PFSK-1 (cell line): ENCODE measurements around the gene USP24.

ENCODE experiments used
- FOXP2 ChIP-seq: optimal IDR thresholded peaks from 2 replicates; pipeline ENCODE3; 2011; ENCODE audit warnings: borderline replicate concordance, control low read depth, inconsistent platforms; ENCODE audit not compliant: insufficient read depth; ENCODE audit errors: extremely low read length, extremely low read depth
- POLR2AphosphoS5 ChIP-seq: IDR thresholded peaks from 2 replicates; pipeline ENCODE4 v1.6.1; 2012; ENCODE audit warnings: low read depth, mild to moderate bottlenecking, control low read depth, low read length, moderate library complexity
- SIN3A ChIP-seq: IDR thresholded peaks from 2 replicates; pipeline ENCODE4 v1.6.1; 2012; ENCODE audit warnings: mild to moderate bottlenecking, low read length, moderate library complexity, borderline replicate concordance; ENCODE audit not compliant: insufficient read depth
- TAF1 ChIP-seq: IDR thresholded peaks from 2 replicates; pipeline ENCODE4 v1.6.1; 2012; ENCODE audit warnings: low read length, control low read depth, borderline replicate concordance; ENCODE audit not compliant: insufficient read depth
- TF ChIP-seq, protein P1 (sequence below), 2 experiments: IDR thresholded peaks; 2 replicates each; pipeline versions ENCODE4 v1.6.1 to v1.8.0; 2011 to 2012; ENCODE audit warnings: low read depth in 2 of 2, low read length in 2 of 2, control low read depth in 1 of 2, inconsistent platforms in 1 of 2, mild to moderate bottlenecking in 1 of 2, moderate library complexity in 1 of 2; ENCODE audit not compliant: insufficient read depth in 1 of 2

Gene USP24

DNA sequence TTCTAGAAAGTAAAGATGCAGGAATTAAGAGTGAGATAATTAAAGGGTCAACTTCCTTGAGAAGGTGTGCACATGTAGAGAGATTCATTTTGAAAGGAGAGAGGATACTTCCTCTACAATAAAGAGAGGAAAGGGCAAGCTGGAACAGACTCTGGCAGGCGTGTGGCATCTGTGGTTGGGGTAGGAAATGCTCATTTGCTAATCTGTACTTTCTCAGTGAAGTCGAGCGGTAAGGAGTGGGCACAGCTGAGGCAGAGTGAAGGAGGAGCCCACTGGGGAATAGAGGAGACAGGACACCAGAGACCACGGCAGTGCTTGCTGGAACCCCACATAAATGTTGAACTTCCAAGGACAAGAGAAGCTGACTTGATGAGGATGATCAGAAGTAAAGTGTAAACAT is 126.8 kb downstream of the USP24 start:
- TF ChIP-seq FOXP2 = no peak
- TF ChIP-seq, protein P1, sequence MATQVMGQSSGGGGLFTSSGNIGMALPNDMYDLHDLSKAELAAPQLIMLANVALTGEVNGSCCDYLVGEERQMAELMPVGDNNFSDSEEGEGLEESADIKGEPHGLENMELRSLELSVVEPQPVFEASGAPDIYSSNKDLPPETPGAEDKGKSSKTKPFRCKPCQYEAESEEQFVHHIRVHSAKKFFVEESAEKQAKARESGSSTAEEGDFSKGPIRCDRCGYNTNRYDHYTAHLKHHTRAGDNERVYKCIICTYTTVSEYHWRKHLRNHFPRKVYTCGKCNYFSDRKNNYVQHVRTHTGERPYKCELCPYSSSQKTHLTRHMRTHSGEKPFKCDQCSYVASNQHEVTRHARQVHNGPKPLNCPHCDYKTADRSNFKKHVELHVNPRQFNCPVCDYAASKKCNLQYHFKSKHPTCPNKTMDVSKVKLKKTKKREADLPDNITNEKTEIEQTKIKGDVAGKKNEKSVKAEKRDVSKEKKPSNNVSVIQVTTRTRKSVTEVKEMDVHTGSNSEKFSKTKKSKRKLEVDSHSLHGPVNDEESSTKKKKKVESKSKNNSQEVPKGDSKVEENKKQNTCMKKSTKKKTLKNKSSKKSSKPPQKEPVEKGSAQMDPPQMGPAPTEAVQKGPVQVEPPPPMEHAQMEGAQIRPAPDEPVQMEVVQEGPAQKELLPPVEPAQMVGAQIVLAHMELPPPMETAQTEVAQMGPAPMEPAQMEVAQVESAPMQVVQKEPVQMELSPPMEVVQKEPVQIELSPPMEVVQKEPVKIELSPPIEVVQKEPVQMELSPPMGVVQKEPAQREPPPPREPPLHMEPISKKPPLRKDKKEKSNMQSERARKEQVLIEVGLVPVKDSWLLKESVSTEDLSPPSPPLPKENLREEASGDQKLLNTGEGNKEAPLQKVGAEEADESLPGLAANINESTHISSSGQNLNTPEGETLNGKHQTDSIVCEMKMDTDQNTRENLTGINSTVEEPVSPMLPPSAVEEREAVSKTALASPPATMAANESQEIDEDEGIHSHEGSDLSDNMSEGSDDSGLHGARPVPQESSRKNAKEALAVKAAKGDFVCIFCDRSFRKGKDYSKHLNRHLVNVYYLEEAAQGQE (IDR thresholded peaks at IDR 0.05; ENCODE audit: insufficient read depth in 1 of 2, low read depth in 2 of 2, low read length in 2 of 2) = no peak
- TF ChIP-seq SIN3A = no peak
- TF ChIP-seq POLR2AphosphoS5 = no peak
- TF ChIP-seq TAF1 = no peak

DNA sequence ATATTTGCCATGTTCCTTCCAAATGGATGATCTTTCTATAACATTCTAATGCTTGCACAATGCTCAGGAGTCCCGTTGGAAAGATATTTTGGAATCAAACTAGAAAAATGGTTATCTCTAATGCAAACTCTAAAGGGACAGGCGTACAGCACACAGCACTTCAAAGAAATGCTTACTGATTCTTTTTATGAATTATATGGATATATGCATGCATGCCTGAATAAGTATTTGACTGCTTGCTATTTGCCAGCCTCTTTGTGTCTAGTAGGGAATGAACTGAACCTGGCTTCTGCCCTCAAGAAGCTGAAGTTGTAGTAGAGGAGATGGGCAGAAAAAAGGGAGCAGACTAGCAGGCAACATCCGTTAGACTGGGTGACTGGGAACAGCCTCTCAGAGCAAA is 127.7 kb downstream of the USP24 start:
- TF ChIP-seq FOXP2 = no peak
- no peak for TF ChIP-seq TAF1
- TF ChIP-seq, protein P1 (IDR thresholded peaks at IDR 0.05; ENCODE audit: insufficient read depth in 1 of 2, low read depth in 2 of 2, low read length in 2 of 2) = no peak
- TF ChIP-seq POLR2AphosphoS5 = no peak
- TF ChIP-seq SIN3A = no peak

DNA sequence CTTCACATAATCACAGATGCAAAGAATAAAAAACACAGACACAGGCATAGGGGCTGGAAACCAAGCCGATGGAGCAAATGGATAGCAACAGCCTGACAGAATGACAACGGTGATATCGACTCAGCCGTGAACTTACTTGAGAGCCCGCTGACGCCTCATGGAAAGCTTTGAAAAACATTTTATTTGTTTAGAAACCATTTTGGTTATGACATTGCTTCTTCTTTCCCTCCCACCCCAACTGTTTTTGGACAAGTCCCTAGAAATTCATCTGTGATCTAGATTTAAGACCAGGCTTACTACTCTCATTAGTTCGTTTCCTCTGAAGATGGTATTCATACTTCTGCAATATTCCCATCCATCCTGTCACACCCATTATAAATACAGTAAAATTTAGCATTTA is 130.9 kb downstream of the USP24 start:
- TF ChIP-seq TAF1 = no peak
- TF ChIP-seq FOXP2 = no peak
- TF ChIP-seq, protein P1 (IDR thresholded peaks at IDR 0.05; ENCODE audit: insufficient read depth in 1 of 2, low read depth in 2 of 2, low read length in 2 of 2) = no peak
- TF ChIP-seq SIN3A = no peak
- TF ChIP-seq POLR2AphosphoS5 = no peak

DNA sequence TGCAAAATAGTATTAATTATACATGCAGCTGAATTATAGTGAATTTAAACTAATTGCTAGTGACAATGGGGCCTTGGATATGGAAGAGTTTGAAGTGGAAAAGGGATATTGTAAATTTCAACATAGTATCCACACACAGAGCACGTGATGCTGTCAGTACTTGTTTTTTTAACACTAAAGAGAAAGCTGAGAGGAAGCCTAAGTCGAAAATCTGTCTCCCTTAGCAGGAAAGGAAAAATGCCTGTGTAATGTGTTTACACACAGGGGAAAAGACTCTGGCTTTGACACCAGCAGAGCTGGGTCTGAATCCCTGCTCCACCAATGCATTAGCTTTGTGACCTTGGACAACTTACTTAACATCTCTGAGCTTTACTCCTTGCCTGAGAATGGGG is 133.3 kb downstream of the USP24 start:
- no peak for TF ChIP-seq POLR2AphosphoS5
- TF ChIP-seq, protein P1 (IDR thresholded peaks at IDR 0.05; ENCODE audit: insufficient read depth in 1 of 2, low read depth in 2 of 2, low read length in 2 of 2) = no peak
- TF ChIP-seq SIN3A = no peak
- TF ChIP-seq FOXP2 = no peak
- no peak for TF ChIP-seq TAF1

DNA sequence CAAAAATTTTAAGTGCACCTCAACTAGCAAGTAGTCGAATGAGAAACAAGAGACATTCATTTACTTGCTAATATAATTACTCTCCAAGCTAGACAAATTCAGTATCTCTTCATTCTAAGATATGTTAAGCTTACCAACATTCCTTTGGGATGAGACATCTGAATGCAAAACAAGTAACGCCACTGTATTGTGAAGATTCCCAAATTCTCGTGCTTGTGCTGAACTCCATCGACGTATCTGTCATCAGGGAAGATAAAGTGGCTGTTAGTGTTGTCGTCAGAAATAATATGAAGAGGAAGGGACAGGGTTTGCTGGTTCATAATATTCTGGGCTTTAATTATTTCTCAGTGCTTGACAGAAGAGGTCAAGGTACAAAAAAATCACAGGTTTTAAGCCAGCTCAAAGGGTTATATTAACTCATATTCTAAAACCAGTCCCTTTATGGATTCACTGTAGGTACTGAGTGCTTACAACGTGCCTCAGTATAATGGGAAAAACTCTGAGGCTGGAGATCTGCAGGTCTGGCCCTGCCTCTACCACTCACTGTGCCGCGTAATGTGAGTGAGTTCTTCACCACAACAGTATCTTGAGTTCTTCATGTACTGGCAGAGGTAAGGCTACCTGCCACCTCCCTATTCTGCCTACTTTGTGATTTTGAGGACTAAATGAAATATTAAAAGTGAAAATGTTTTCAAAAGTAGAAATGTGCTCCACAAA is 133.8 kb downstream of the USP24 start:
- TF ChIP-seq TAF1 (no peak), SIN3A (no peak), POLR2AphosphoS5 (no peak), FOXP2 (no peak)
- TF ChIP-seq, protein P1 (IDR thresholded peaks at IDR 0.05; ENCODE audit: insufficient read depth in 1 of 2, low read depth in 2 of 2, low read length in 2 of 2) = no peak
